CD4-positive, alpha-beta T cell treated with Interleukin-2 at 100 ng/mL for 4 hours (primary cell): ENCODE measurements around the gene MYH14.

Experiments
- DNase-seq: peaks from one replicate; pipeline ENCODE4 v3.0.0-alpha.2; 2020; ENCODE audit warnings: low spot score

MYH14 gene

DNA sequence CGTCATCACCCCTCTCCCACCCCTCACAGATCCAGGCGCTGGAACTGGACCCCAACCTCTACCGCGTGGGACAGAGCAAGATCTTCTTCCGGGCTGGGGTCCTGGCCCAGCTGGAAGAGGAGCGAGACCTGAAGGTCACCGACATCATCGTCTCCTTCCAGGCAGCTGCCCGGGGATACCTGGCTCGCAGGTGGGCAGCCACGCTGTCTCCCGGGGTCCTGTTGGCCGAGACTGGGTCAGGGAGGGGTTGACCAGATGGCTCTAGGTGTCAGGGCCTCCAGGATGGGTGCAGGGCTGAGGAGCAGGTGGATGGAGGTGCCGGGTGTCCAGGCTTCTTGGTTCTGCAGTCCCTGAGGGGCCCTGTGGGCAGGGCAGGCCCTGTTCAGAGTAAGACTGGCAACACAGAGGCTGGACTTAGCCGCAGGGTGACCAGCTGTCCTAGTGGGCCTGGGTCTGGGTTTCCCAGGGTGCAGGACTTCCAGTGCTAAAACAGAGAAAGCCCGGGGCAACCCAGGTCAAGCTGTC, 58.1 kb downstream of the MYH14 start:
- DNase-seq = no peak

DNA sequence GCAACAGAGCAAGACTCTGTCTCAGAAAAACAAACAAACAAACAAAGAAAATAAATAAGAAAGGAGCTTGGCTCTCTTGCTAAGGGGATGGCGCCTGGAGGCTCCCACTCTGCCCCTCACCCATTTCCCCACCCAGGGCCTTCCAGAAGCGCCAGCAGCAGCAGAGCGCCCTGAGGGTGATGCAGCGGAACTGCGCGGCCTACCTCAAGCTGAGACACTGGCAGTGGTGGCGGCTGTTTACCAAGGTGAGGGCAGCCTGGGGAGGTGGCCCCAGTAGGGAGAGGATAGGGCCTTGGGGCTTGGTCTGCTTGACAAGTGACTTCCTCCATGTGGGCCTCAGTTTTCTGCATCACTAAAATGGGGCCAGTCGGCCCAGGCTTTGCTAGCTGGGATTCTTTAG, 59.8 kb downstream of the MYH14 start:
- DNase-seq = no peak

DNA sequence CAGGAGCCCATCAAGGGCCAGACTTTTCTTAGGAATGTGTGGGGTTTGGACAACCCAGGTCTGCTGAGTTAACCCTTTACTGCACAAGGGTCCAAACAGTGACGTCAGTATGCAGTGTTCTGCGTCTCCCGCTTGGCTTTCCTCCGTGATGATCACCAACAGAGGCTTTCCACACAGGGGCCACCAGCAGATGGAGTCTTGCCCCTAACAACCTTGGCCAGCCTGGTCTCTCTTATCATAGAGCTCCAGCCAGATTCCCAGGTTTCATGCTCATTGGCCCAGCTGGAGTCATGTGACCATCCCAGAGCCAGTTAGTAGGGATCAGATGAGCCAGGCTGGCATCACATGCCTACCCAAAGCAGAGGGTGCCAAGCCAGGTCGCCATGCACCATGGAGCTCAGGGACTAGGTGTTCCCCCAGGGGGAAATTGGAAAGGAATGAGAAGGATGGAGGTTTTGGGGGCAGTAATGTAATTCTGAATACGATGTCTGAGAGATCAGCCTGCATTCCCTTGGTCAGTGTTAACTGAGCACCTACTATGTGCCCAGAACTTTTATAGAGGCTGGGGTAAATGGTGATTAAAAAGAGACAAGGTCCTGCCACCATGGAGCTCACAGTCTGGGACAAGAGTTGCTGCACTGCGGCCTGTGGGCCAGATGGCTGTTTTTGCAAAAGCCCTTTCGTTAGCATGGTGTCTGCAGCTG, 61.2 kb downstream of the MYH14 start:
- DNase-seq = no peak

DNA sequence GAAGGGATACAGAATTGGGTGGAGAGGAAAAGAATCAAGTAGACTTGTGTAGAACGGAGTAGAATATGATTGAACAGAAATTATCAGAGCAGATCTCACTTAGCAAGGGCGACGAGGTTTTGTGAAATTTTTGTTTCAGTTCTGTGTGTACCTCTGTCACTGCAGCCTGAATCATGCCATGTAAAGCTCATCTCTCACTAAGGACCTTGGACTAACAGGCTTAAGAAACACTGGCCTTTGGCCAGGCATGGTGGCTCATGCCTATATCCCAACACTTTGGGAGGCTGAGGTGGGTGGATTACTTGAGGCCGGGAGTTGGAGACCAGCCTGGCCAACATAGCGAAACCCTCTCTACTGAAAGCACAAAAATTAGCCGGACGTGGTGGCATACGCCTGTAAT, 62.6 kb downstream of the MYH14 start:
- DNase-seq = no peak

DNA sequence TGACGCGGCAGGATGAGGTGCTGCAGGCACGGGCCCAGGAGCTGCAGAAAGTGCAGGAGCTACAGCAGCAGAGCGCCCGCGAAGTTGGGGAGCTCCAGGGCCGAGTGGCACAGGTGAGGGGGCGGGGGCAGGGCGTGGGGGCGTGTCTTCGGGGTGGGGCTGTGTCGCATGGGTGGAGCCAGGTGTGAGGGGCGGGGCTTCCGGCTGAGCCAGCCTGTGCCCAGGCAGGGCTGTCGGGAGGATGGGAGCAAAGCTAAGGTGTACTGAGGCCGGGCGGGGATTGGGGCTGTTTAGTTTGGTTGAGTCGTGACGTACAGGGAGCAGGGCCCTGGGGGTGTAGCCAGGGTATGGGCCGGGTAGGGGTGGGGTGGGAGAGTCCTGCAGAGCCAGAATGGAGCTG, 63.5 kb downstream of the MYH14 start:
- DNase-seq = no peak

DNA sequence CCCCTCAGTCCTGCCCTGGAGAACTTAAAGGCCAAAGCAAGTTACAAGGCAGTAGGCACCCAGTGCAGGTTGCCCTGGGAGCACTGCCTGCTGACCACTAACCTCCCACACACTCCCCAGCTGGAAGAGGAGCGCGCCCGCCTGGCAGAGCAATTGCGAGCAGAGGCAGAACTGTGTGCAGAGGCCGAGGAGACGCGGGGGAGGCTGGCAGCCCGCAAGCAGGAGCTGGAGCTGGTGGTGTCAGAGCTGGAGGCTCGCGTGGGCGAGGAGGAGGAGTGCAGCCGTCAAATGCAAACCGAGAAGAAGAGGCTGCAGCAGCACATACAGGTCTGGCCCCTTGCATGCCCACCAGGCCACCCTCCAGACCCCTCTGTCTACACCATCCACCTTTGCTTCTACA, 64.6 kb downstream of the MYH14 start:
- DNase-seq = no peak

DNA sequence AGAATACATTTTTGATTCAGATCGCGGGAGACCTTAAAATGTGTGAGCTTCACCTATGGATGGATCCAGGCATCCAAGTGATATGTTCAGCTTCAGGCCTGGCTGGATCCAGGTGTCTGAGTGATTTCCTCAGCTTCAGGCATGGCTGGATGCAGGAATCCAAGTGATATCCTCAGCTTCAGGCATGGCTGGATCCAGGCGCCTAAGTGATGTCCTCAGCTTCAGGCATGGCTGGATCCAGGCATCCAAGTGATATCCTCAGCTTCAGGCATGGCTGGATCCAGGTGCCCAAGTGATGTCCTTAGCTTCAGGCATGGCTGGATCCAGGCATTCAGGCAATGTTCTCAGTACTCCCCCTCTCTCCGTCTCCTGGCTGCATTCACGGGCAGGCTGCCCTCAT, 65.1 kb downstream of the MYH14 start:
- DNase-seq = no peak

DNA sequence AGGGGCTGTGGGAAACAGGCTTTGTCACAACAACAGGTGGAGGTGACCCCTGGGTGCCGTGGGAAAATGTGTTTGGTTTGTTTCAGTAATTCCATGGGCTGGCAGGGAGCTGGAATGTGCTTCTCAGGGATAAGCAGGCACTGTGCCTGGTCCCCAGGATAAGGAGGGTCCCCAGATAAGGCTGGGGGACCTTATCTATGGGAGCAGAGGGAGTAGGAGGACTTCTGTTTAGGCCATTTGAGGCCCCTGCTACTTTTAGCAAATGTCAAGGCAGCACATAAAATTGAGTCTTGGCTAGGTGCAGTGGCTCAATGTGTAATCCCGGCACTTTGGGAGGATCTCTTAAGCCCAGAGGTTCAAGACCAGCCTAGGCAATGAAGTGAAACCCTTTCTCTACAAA, 66.2 kb downstream of the MYH14 start:
- DNase-seq = no peak

DNA sequence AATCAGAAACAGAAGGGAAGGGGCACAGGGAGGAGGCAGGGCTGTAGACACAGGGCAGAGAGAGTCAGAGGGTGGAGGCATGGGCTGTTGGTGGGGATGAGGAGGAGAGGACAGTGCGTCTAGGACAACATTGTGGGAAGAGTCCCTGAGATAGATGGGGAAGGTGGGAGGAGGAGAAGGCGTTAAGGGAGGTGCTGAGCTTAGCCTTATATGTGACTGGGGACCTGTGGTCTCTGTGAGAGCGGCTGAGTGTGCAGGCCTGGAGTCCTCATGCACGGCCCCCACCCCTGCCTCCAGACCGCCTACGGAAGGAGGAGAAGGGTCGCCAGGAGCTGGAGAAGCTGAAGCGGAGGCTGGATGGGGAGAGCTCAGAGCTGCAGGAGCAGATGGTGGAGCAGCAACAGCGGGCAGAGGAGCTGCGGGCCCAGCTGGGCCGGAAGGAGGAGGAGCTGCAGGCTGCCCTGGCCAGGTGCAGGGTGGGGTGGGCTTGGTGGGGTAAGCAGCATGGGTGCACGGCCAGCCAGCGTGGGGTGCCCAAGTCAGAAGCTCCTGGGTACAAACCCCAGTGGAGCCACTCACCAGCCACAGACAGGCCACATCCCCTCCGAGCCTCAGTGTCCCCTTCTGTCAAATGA, 69.0 kb downstream of the MYH14 start:
- DNase-seq = no peak

DNA sequence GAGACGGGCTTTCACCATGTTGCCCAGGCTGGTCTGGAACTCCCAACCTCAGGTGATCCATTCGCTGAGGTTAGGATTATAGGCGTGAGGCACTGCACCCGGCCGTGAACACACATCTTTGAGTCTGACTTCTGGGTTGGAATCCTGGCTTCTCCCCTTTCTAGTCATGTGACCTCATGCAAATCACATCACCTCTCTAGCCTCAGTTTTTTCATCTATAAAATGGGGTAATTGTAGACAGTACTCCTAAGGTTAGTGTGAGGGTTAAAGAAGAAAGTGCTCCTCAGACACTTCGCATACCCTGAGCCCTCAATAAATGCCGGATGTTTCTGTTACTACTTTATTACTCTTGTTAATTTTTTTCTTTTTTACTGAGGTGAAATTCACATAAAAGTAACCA, 70.4 kb downstream of the MYH14 start:
- no peak for DNase-seq

DNA sequence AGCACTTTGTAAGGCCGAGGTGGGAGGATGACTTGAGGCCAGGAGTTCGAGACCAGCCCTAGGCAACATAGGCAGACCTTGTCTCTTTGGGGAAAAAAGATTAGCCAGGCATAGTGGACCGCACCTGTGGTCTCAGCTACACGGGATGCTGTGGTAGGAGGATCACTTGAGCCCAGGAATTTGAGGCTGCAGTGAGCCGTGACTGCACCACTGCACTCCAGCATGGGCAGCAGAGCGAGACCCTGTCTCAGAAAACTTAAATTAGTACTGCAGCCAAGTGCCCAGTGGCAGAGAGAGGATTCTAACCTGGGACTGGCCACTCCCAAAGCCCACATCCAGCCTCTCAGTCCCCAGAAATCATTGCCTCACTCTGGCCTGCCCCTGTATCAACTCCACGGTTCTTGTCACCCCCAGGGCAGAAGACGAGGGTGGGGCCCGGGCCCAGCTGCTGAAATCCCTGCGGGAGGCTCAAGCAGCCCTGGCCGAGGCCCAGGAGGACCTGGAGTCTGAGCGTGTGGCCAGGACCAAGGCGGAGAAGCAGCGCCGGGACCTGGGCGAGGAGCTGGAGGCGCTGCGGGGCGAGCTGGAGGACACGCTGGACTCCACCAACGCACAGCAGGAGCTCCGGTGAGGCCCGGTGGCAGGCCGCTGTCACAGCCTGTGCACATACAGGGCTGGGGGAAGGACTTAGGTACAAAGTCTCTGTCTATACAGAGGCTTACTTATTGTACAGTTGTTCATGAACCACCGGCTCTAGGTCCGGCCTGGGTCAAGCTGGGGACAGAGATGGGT, 72.4 kb downstream of the MYH14 start:
- no peak for DNase-seq

DNA sequence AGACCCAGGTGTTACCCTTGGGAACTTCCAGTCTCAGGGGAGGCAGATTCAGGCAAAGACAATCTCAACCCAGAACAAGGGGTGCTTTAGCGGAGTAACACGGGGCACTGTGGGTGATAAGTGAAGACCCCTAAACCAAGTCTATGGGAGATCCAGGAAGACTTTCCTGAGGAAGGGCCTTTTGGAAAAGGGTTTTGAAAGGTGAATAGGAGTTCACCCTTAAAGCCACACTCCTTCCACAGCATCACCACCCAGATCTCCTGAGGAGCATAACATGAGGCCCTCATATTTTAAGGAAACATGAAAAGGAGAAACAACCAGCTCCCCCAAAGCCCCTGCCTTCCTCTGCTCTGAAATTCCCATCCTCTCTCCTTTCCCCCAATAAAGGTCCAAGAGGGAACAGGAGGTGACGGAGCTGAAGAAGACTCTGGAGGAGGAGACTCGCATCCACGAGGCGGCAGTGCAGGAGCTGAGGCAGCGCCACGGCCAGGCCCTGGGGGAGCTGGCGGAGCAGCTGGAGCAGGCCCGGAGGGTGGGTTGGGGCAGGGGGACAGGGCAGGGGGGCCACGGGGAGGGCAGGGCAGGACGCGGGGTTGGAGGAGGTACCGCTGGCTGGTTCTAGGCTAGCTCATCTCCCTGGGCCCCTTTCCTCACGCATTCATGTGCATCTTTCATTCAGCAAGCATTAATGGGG, 73.1 kb downstream of the MYH14 start:
- DNase-seq = no peak

DNA sequence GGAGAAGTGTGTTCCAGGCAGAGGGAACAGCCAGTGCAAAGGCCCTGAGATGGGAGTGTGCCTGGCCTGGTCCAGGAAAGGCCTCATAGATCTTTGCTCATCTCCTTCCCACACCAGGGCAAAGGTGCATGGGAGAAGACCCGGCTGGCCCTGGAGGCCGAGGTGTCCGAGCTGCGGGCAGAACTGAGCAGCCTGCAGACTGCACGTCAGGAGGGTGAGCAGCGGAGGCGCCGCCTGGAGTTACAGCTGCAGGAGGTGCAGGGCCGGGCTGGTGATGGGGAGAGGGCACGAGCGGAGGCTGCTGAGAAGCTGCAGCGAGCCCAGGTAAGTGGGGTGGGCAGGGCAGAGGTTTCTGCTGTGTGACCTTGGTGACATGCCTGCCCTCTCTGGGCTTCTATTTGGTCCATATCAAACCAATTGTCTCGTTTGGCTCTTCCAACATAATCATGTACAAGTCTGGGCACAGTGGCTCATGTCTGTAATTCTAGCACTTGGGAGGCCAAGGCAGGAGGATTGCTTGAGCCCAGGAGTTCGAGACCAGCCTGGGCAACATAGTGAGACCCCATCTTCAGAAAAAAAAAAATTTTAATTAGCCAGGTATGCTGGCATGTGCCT, 74.7 kb downstream of the MYH14 start:
- DNase-seq = no peak

DNA sequence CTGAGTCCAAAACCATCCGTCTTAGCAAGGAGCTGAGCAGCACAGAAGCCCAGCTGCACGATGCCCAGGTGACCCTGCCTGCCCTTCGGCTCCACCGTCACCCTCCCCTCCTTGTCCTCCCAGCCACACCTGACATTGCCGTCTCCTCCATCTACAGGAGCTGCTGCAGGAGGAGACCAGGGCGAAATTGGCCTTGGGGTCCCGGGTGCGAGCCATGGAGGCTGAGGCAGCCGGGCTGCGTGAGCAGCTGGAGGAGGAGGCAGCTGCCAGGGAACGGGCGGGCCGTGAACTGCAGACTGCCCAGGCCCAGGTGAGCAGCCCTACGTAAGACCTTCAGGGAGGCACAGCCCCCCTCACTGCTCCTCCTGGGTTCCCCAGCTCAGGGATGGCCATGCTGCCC, 76.7 kb downstream of the MYH14 start:
- no peak for DNase-seq

DNA sequence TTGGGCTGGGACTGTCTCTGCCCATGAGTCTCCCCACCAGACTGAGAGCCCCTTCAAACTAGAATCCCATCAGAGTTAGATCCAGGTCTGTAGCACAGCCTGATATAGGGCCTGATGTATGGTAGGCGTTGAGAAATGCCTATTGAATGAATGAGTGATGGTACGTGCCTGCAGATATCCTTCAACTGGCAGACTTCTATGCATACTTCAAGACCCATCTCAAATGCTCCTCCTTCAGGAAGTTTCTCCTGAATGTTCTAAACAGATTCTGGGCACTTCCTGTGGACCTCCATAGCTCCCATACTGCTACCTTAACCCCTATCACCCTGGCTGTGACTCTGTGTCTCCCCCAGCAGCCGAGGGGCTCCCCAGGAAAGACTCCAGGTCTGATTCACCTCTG, 77.6 kb downstream of the MYH14 start:
- no peak for DNase-seq

DNA sequence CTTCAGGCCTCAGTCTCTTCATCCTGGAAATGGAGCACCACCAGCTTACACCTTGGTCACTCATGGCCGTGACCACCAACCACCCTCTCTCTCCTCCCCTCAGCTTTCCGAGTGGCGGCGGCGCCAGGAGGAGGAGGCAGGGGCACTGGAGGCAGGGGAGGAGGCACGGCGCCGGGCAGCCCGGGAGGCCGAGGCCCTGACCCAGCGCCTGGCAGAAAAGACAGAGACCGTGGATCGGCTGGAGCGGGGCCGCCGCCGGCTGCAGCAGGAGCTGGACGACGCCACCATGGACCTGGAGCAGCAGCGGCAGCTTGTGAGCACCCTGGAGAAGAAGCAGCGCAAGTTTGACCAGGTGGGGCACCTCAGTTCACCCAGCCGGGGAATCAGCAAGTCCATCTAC, 78.1 kb downstream of the MYH14 start:
- DNase-seq = no peak

DNA sequence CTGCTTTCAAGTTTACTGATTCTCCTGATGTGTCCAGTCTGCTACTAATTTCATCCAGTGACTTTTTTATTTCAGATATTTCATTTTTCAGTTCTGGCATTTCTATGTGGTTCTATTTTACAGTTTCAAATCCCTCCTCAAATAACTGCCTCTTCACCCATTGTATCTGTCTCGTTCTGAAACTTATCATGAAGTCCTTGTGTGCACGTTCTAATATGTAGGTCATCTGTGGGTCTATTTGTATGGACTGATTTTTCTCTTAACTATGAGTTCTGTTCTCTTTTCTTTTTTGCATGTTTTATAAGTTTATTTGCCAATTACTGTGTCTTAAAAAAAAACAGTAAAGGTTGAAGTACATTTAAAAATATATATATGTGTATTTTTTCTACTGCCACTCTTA, 82.4 kb downstream of the MYH14 start:
- no peak for DNase-seq

DNA sequence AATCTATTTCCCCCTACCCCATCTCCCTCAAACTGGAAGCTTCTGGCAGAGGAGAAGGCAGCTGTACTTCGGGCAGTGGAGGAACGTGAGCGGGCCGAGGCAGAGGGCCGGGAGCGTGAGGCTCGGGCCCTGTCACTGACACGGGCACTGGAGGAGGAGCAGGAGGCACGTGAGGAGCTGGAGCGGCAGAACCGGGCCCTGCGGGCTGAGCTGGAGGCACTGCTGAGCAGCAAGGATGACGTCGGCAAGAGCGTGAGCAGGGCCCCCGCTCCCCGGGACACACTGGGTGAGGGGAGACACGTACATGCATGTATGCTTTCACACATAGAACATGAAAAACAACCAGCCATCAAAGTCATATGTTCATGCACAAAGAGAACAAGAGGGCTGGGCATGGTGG, 83.0 kb downstream of the MYH14 start:
- no peak for DNase-seq

DNA sequence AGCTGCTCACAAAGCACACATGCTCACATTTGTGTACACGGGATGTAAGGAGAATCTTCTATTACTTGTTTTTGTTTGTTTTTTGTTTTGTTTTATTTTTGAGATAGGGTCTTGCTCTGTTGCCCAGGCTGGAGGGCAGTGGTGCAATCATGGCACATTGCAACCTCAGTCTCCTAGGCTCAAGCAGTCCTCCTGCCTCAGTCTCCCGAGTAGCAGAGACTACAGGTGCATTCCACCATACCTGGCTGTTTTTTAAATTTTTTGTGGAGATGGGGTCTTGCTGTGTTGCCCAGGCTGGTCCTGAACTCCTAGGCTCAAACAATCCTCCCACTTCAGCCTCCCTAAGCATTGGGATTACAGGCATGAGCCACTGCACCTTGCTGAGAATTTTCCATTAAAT, 83.9 kb downstream of the MYH14 start:
- no peak for DNase-seq

DNA sequence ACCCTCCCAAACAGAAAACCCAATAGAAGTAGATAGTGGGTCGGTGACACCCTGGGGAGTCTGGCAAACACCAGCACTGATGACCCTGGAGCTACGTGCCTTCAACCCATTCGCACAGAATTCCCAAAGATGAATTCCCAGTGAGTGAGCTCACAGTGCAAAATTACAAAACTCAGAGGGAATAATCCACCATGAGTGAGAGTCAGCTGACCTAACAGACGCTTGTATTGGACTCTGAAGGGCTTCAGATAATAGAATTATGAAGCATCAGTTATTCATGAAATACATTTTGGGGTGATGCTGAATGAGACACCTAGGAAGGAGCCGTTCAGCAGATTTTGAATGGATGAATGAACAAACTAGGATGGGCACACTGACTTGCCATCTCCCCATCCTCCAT, 85.5 kb downstream of the MYH14 start:
- DNase-seq = no peak

DNA sequence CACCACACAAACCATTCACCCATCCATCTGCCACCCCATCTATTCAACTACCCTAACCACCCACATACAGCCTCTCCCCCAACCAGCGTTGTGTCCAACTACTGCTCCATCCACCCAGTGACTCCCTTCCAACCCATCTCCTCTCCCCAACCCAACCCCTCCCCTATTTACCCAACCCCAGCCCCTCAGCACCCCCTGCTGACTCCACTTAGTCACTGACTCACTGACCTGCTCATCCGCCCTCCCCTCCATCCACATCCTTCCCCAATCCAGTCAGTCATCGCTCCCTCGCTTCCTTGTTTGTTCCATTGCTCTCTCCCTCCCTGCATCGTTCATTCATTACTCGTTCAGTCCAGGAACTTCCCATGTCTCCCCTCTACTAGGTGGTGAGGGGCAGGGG, 86.6 kb downstream of the MYH14 start:
- DNase-seq = no peak

DNA sequence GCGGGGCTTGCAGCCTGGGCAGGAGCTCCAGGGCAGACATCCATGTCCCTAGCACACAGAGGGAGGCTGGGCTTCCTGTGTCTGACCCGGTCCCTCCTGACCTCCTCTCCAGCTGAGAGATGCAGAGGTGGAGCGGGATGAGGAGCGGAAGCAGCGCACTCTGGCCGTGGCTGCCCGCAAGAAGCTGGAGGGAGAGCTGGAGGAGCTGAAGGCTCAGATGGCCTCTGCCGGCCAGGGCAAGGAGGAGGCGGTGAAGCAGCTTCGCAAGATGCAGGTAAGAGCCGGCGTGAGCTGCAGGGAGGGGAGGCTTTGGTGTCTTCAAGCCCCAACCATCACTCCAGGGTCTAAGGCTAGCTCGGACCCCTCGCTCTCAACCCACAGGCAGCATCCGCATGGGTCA, 87.4 kb downstream of the MYH14 start:
- DNase-seq = no peak
